GM18508 (cell line): ENCODE measurements around the gene ANK3.

Source experiments
- ATAC-seq: cut with Tn5 transposase; IDR thresholded peaks from one replicate; pipeline ENCODE4 v1.9.1; 2021; ENCODE audit warnings: moderate number of reproducible peaks; ENCODE audit not compliant: insufficient read depth, unreplicated experiment

Gene ANK3

GRCh38 chr10:60291344-60291930 lies 98.2 kb downstream of the ANK3 start:
- ATAC-seq: no peak

- no peak for ATAC-seq
Observed at GRCh38 chr10:60290558-60290957, 99.1 kb downstream of the ANK3 start.

- ATAC-seq: no peak
Observed at GRCh38 chr10:60289800-60290199, 99.9 kb downstream of the ANK3 start.

- no peak for ATAC-seq
Observed at GRCh38 chr10:60288256-60288655, 101.4 kb downstream of the ANK3 start.

GRCh38 chr10:60286559-60286958 lies 103.1 kb downstream of the ANK3 start:
- no peak for ATAC-seq

- ATAC-seq: no peak
Observed at GRCh38 chr10:60283397-60283796, 106.3 kb downstream of the ANK3 start.

GRCh38 chr10:60282771-60283353 lies 106.8 kb downstream of the ANK3 start:
- no peak for ATAC-seq

- ATAC-seq: no peak
Observed at GRCh38 chr10:60281792-60282353, 107.8 kb downstream of the ANK3 start.

- no peak for ATAC-seq
Observed at GRCh38 chr10:60281331-60281730, 108.3 kb downstream of the ANK3 start.

- no peak for ATAC-seq
Observed at GRCh38 chr10:60280475-60280874, 109.2 kb downstream of the ANK3 start.

- no peak for ATAC-seq
Observed at GRCh38 chr10:60277656-60278055, 112.0 kb downstream of the ANK3 start.

- ATAC-seq: no peak
Observed at GRCh38 chr10:60276232-60276631, 113.4 kb downstream of the ANK3 start.

- no peak for ATAC-seq
Observed at GRCh38 chr10:60271319-60272040, 118.2 kb downstream of the ANK3 start.

- no peak for ATAC-seq
Observed at GRCh38 chr10:60270426-60270825, 119.2 kb downstream of the ANK3 start.

GRCh38 chr10:60267802-60268201 lies 121.9 kb downstream of the ANK3 start:
- no peak for ATAC-seq

GRCh38 chr10:60266513-60266912 lies 123.2 kb downstream of the ANK3 start:
- ATAC-seq: no peak

GRCh38 chr10:60262647-60263126 lies 127.0 kb downstream of the ANK3 start:
- ATAC-seq: no peak

GRCh38 chr10:60260321-60260720 lies 129.4 kb downstream of the ANK3 start:
- no peak for ATAC-seq

GRCh38 chr10:60258429-60258797 lies 131.3 kb downstream of the ANK3 start:
- no peak for ATAC-seq

GRCh38 chr10:60257767-60258428 lies 131.8 kb downstream of the ANK3 start:
- ATAC-seq: no peak

GRCh38 chr10:60254776-60255175 lies 134.9 kb downstream of the ANK3 start:
- no peak for ATAC-seq
